ACC112 (cell line): ENCODE data around the gene PLPPR5.
"Not testable (repeated sequence)": the region's sequence is repeated elsewhere in the genome, so short reads cannot be mapped to it uniquely, and the experiment has no call there.

Experiments
- H2AFZ ChIP-seq: fragments of 200-600 bp; sonication (generic); one replicate; pipeline ENCODE4 v1.6.0; 2017; ENCODE audit warnings: antibody characterized with exemption, low read length; ENCODE audit not compliant: unreplicated experiment
- H3K27ac ChIP-seq: fragments of 200-600 bp; sonication (generic); 2 replicates; pipeline ENCODE4 v1.5.1; 2014; ENCODE audit warnings: low read depth, mild to moderate bottlenecking, antibody characterized with exemption, low read length, moderate library complexity
- H3K27me3 ChIP-seq: fragments of 200-600 bp; sonication (generic); 2 replicates; pipeline ENCODE4 v1.6.1; 2014; ENCODE audit warnings: mild to moderate bottlenecking, antibody characterized with exemption, low read length, moderate library complexity, mixed read lengths; ENCODE audit not compliant: insufficient read depth
- H3K36me3 ChIP-seq: fragments of 200-600 bp; sonication (generic); 2 replicates; pipeline ENCODE4 v1.6.1; 2016; ENCODE audit warnings: mild to moderate bottlenecking, antibody characterized with exemption, low read length, moderate library complexity, mixed read lengths; ENCODE audit not compliant: insufficient read depth
- H3K4me1 ChIP-seq: fragments of 200-600 bp; sonication (generic); one replicate; pipeline ENCODE4 v1.6.1; 2016; ENCODE audit warnings: low read length, mixed read lengths; ENCODE audit not compliant: insufficient read depth, unreplicated experiment, control insufficient read depth
- H3K4me3 ChIP-seq: fragments of 200-600 bp; sonication (generic); 2 replicates; pipeline ENCODE4 v1.5.1; 2014; ENCODE audit warnings: mild to moderate bottlenecking, low read depth, low read length
- H3K79me2 ChIP-seq: fragments of 200-600 bp; sonication (generic); one replicate; pipeline ENCODE4 v1.6.0; 2016; ENCODE audit warnings: low read length; ENCODE audit not compliant: control insufficient read depth, unreplicated experiment, insufficient read depth

The PLPPR5 gene

GRCh38 chr1:98896711-98897445 lies 107.8 kb downstream of the PLPPR5 start:
- H3K79me2 ChIP-seq: no peaks in the 10 kb centered on the region
- peaks cover 6% of the 10 kb centered on the region for H3K4me1 ChIP-seq
- H3K27me3 ChIP-seq: no peaks in the 10 kb centered on the region
- H3K36me3 ChIP-seq: no peaks in the 10 kb centered on the region
- H3K27ac ChIP-seq: no peak overlapping the region
- no peak overlapping the region for H2AFZ ChIP-seq
- H3K4me3 ChIP-seq: no peak overlapping the region

- no peaks in the 10 kb centered on the region for H3K36me3 ChIP-seq
- H3K4me1 ChIP-seq: no peaks in the 10 kb centered on the region
- H3K27me3 ChIP-seq: no peaks in the 10 kb centered on the region
- no peaks in the 10 kb centered on the region for H3K79me2 ChIP-seq
- no peak overlapping the region for H3K4me3 ChIP-seq
- no peak overlapping the region for H3K27ac ChIP-seq
- no peak overlapping the region for H2AFZ ChIP-seq
Observed at GRCh38 chr1:98893371-98893770, 111.3 kb downstream of the PLPPR5 start.

GRCh38 chr1:98888869-98889268 lies 115.8 kb downstream of the PLPPR5 start:
- H2AFZ ChIP-seq: no peak overlapping the region
- no peak overlapping the region for H3K27ac ChIP-seq
- no peak overlapping the region for H3K4me3 ChIP-seq
- H3K79me2 ChIP-seq: no peaks in the 10 kb centered on the region
- H3K4me1 ChIP-seq: no peaks in the 10 kb centered on the region
- H3K36me3 ChIP-seq: no peaks in the 10 kb centered on the region
- H3K27me3 ChIP-seq: no peaks in the 10 kb centered on the region

GRCh38 chr1:98887507-98887906 lies 117.2 kb downstream of the PLPPR5 start:
- no peak overlapping the region for H3K4me3 ChIP-seq
- H3K27ac ChIP-seq: no peak overlapping the region
- no peaks in the 10 kb centered on the region for H3K27me3 ChIP-seq
- H3K36me3 ChIP-seq: no peaks in the 10 kb centered on the region
- H3K79me2 ChIP-seq: no peaks in the 10 kb centered on the region
- H3K4me1 ChIP-seq: no peaks in the 10 kb centered on the region
- H2AFZ ChIP-seq: no peak overlapping the region

- no peaks in the 10 kb centered on the region for H3K4me1 ChIP-seq
- H2AFZ ChIP-seq: no peak overlapping the region
- no peak overlapping the region for H3K4me3 ChIP-seq
- no peaks in the 10 kb centered on the region for H3K27me3 ChIP-seq
- no peaks in the 10 kb centered on the region for H3K79me2 ChIP-seq
- H3K36me3 ChIP-seq: no peaks in the 10 kb centered on the region
- no peak overlapping the region for H3K27ac ChIP-seq
Observed at GRCh38 chr1:98884864-98885263, 119.8 kb downstream of the PLPPR5 start.

GRCh38 chr1:98881901-98882300 lies 122.8 kb downstream of the PLPPR5 start:
- H3K79me2 ChIP-seq: no peaks in the 10 kb centered on the region
- H3K36me3 ChIP-seq: no peaks in the 10 kb centered on the region
- no peak overlapping the region for H2AFZ ChIP-seq
- no peak overlapping the region for H3K27ac ChIP-seq
- H3K4me3 ChIP-seq: no peak overlapping the region
- H3K4me1 ChIP-seq: no peaks in the 10 kb centered on the region
- no peaks in the 10 kb centered on the region for H3K27me3 ChIP-seq

GRCh38 chr1:98881234-98881633 lies 123.4 kb downstream of the PLPPR5 start:
- not testable (repeated sequence) for H3K36me3 ChIP-seq

GRCh38 chr1:98874828-98875227 lies 129.8 kb downstream of the PLPPR5 start:
- no peaks in the 10 kb centered on the region for H3K79me2 ChIP-seq

More at GRCh38 chr1:98881234-98881633, 123.4 kb downstream of the PLPPR5 start:
- H3K4me1 ChIP-seq, H3K27me3 ChIP-seq, H3K4me3 ChIP-seq, H2AFZ ChIP-seq, H3K27ac ChIP-seq, H3K79me2 ChIP-seq: not testable (repeated sequence)

GRCh38 chr1:98870959-98871903 lies 133.4 kb downstream of the PLPPR5 start:
- H3K36me3 ChIP-seq: no peaks in the 10 kb centered on the region
- no peaks in the 10 kb centered on the region for H3K27me3 ChIP-seq
- peak overlapping the region; percentile 40 for H2AFZ ChIP-seq
- no peaks in the 10 kb centered on the region for H3K4me1 ChIP-seq
- no peaks in the 10 kb centered on the region for H3K79me2 ChIP-seq
- H3K27ac ChIP-seq: no peak overlapping the region
- no peak overlapping the region for H3K4me3 ChIP-seq

More at GRCh38 chr1:98874828-98875227, 129.8 kb downstream of the PLPPR5 start:
- H3K27ac ChIP-seq: no peak overlapping the region
- H3K36me3 ChIP-seq: no peaks in the 10 kb centered on the region
- no peak overlapping the region for H2AFZ ChIP-seq
- no peaks in the 10 kb centered on the region for H3K4me1 ChIP-seq
- H3K4me3 ChIP-seq: no peak overlapping the region
- H3K27me3 ChIP-seq: no peaks in the 10 kb centered on the region

- no peaks in the 10 kb centered on the region for H3K4me1 ChIP-seq
- H3K27ac ChIP-seq: no peak overlapping the region
- no peak overlapping the region for H2AFZ ChIP-seq
- peaks cover 6% of the 10 kb centered on the region; the same call in 1 of the 2 replicates for H3K27me3 ChIP-seq
- H3K36me3 ChIP-seq: no peaks in the 10 kb centered on the region
- no peaks in the 10 kb centered on the region for H3K79me2 ChIP-seq
- no peak overlapping the region for H3K4me3 ChIP-seq
Observed at GRCh38 chr1:98865796-98866195, 138.9 kb downstream of the PLPPR5 start.
